HCT116 (cell line): ENCODE results near the gene ZNF416.

Experiments used
- ATF3 ChIP-seq: IDR thresholded peaks from 2 replicates; pipeline ENCODE4 v1.6.1; 2012
- CTCF ChIP-seq, 3 experiments: fragments of 200-600 bp in 1 of 3; sonication (generic) in 1 of 3; IDR thresholded peaks in 2 of 3; conservative IDR thresholded peaks in 1 of 3; 2 replicates each; pipeline ENCODE4 v1.5.1; 2012 to 2017; ENCODE audit warnings: low read depth in 2 of 3, low read length in 2 of 3, antibody characterized with exemption in 1 of 3, borderline replicate concordance in 1 of 3, control low read depth in 1 of 3, mild to moderate bottlenecking in 1 of 3, mixed read lengths in 1 of 3, mixed run types in 1 of 3, moderate library complexity in 1 of 3; ENCODE audit not compliant: insufficient read depth in 1 of 3
- EZH2phosphoT487 ChIP-seq: fragments of 200-600 bp; IDR thresholded peaks from 2 replicates; pipeline ENCODE4 v1.6.1; 2018; ENCODE audit warnings: antibody characterized with exemption, borderline replicate concordance
- POLR2A ChIP-seq: IDR thresholded peaks from 2 replicates; pipeline ENCODE4 v1.7.0; 2011; ENCODE audit warnings: borderline replicate concordance; ENCODE audit not compliant: insufficient read depth, insufficient read length; ENCODE audit errors: extremely low read depth
- RAD21 ChIP-seq: IDR thresholded peaks from 2 replicates; pipeline ENCODE4 v1.6.1; 2012; ENCODE audit warnings: low read depth, mild to moderate bottlenecking
- SIN3A ChIP-seq: IDR thresholded peaks from 2 replicates; pipeline ENCODE4 v1.6.1; 2012; ENCODE audit warnings: low read depth
- SP1 ChIP-seq: IDR thresholded peaks from 2 replicates; pipeline ENCODE4 v1.6.1; 2012; ENCODE audit warnings: low read depth
- SRF ChIP-seq: IDR thresholded peaks from 2 replicates; pipeline ENCODE4 v1.6.1; 2012; ENCODE audit warnings: low read depth
- ZBTB33 ChIP-seq: IDR thresholded peaks from 2 replicates; pipeline ENCODE4 v1.6.1; 2011; ENCODE audit warnings: mild to moderate bottlenecking, low read length, moderate library complexity; ENCODE audit not compliant: insufficient replicate concordance; ENCODE audit errors: extremely low read depth
- ZFX ChIP-seq: fragments of 450-650 bp; IDR thresholded peaks from 2 replicates; pipeline ENCODE4 v1.6.1; 2017

DNA sequence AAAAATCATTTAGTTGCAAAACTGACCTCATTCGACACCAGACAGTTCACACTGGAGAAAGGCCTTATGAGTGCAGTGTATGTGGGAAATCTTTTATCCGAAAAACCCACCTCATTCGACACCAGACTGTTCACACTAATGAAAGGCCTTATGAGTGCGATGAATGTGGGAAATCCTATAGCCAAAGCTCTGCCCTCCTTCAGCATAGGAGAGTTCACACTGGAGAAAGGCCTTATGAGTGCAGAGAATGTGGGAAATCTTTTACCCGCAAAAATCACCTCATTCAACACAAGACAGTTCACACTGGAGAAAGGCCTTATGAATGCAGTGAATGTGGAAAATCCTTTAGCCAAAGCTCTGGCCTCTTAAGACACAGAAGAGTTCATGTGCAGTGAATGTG lies 28.2 kb upstream of the ZNF416 start:
- TF ChIP-seq ZBTB33 = no peak
- no peak for TF ChIP-seq ZFX
- no peak for TF ChIP-seq CTCF (IDR thresholded peaks at IDR 0.05 in 2 of 3, conservative IDR thresholded peaks at IDR 0.05 in 1 of 3; ENCODE audit: borderline replicate concordance in 1 of 3, insufficient read depth in 1 of 3, low read depth in 2 of 3, low read length in 2 of 3)
- TF ChIP-seq POLR2A = no peak
- no peak for TF ChIP-seq SIN3A
- no peak for TF ChIP-seq SP1
- no peak for TF ChIP-seq EZH2phosphoT487
- no peak for TF ChIP-seq RAD21
- TF ChIP-seq SRF = no peak
- TF ChIP-seq ATF3 = no peak
